ENCODE measurements around the gene TLR1.
"Not testable (repeated sequence)": the region's sequence is repeated elsewhere in the genome, so short reads cannot be mapped to it uniquely, and the experiment has no call there.

TLR1 gene

DNA sequence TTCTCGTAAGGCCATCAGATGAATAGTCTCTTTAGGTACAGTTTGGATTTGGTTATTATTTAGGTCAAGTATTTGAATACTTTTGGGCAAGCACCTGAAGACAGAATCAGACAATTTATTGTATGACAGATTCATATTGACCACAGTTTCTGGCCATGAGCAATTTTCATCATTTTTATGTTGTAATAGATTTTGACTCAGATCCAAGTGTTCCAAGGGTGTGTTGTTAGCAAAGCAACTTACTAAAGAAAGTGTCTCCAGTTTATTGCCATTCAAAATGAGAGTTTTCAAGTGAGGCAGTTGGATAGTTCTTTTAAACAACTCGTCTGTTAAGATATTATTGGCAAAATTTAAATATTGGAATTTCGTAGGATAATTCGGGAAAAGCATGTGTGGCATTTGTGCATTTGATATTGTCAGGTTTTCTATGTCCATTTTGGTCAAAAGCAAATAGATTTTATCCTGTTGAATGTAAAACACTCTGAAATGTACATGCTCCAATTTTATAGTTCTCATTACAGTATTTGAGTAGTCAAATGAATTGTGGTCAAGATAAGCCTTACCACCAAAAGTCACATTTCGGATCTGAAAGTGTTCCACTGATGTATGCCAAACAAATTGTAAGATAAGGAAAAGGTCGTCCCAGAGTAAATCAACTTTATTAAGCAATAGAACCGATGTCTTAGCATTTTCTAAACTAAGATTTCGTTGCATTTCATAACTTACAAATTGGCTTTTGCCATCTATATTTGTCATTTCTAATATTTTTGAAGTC lies 30.2 kb downstream of the TLR1 start:
- DNase-seq = no peak

- DNase-seq = not testable (repeated sequence)
These were observed 34.3 kb downstream of the TLR1 start for GRCh38 chr4:38770281-38770680.

DNA sequence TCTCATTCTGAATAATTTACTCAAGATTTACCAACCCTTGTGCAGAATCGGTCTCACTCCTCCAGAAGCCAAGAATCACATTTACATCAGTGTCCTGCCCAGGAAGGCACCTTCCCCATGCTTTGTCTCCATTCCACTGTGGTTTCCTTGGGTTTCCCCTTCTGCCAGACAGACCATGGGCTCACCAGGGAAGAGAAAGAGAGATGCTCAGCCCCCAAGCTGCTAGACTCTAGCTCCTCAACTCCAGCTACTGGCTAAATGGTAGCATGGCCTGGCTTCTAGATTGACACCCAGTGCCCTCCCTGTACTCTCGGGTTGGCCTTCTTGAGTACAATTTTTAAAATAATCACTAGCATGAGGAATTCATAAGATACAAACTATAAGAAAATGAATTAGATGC lies 34.7 kb downstream of the TLR1 start:
- DNase-seq = no peak

- no peak for DNase-seq
These were observed 35.1 kb downstream of the TLR1 start for GRCh38 chr4:38769441-38769840.

DNA sequence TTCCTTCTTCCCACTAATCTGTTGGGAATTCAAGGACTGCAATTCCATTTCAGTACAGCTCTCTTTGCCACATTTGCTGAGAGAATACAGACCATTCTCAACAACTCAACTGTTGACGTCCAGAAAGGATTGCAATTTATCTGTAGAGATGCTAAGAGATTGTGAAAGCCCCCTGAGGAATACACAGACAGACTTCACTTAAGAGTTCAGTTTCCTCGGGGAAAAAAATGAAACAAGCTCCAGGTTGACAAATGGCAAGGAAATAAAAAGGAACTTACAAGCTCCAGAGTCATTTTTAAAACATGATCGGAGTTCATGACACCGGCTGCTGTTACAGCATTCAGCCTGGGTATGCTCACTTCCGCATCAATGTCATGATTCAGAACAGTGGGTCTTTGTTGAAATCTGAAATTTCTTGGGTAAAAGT lies 35.6 kb downstream of the TLR1 start:
- no peak for DNase-seq

- DNase-seq = not testable (repeated sequence)
These were observed 37.7 kb downstream of the TLR1 start for GRCh38 chr4:38766940-38767339.

- no peak for DNase-seq
These were observed 39.2 kb downstream of the TLR1 start for GRCh38 chr4:38765382-38765781.

DNA sequence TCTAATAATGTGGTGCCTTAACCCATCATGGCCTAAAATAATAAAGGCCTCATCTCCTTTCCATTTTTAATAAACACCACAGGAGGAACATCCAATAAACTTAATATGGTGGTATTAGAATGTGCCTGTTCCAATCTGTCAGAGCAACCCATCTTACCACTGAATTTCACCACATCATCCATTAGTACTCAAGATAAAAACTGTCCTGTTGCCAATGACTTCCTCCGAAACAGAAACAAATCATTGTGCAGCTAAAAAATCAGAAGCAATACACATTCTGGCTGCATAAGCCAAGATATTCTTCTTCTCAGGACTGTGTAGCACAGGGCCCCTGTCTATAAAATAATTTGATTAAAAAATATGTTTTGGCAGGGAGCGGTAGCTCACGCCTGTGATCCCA lies 40.3 kb downstream of the TLR1 start:
- DNase-seq = no peak

DNA sequence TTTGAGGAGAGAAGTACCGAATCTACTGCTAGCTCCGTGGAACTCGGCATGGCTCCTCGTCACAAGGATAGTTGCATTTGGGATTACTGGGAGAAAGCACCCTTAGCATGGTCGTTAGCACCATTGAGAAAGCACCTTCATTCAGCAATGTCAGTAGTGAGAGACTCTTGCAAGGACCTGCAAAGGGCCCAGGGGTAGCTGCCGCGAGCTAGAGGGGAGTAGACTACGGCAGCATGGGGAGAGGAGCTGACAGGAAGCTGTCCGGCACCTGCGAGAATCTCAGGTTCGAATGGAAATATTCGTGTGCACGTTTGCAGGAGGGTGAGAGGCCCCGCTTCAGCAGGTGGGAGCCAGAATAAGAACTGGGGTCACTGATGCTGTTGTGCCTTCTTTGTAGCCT lies 42.0 kb downstream of the TLR1 start:
- no peak for DNase-seq

DNA sequence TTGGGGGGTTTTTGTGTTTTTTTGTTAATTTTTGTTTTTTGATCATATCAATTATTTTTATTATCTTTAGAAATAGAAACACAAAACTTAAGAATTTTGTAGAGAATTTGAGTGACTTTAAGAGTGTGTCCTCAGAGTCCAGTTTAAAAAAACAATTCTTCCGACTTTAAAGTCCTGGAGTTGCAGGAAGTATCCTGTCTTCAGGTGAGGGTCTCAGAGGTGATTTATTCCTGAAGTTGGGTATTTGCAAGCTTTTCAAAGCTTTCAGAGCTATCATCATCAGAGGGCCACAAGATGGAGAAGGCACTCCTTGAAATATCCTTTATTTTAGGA lies 44.8 kb downstream of the TLR1 start:
- DNase-seq = no peak

DNA sequence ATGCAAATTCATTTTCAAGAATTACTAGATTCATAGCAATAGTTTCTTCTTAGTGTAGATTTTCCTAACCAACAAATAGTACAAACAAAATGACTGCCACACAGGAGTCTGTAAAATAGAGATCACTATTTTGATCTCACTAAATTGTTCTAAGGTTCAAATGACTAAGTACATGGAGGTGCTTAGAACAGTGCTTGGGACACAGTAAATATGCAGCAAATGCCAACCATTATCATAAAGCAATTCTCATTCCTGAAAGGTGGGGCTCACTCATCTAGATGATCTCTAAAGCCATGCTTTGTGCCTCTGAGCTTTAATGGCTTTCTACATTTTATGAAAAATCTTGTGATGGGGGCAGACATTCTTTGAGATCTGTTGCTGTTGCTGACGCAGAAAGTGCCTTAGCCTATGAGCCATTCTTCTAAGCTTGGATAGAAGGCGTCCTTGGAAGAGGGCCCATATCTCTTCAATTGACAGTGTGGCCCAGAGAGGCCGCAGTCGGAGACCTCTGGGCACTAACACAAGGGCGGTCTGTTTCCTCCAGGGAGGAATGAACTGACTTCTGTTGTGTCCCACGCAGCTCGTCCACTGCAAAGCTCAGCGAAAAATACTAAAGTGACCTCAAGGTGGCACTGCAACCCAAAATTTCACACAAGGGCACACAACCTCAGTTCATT lies 45.3 kb downstream of the TLR1 start:
- peak; percentile 46 for DNase-seq

GRCh38 chr4:38757945-38758600 lies 46.5 kb downstream of the TLR1 start:
- DNase-seq = no peak

DNA sequence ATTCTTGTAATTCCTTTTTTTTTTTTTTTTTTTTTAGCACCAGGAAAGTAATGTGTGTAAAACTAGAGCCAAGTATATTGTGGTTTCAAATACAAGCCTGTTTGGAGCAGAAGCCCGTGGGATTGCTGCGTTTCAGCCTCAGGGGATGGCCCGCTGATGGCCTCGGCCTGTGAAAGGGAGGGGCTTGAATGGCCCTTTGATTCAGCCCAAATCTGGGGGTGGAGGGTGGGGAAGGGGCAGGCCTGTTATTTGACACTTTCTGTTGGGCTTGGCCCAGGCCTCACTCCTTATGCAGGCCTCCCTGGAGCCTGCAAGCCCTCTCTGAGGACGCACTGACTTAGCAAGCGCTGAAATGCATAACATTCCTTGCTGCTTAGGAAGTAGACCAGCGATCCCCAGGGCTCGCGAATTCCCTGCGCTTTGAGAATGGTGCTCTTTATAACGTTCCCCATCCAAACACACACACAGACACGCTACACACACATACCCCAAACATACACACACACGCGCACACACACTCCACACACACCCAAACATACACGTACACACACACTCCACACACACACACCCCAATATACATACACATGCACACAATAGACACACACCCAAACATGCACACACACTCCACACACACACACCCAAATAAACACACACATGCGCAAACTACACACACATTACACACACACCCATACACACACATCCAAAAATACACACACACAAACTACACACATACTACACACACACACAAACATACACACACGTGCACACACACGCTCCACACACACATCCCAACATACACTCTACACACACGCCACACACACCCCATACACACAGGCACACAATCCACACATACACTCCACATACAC lies 51.4 kb downstream of the TLR1 start:
- no peak for DNase-seq

- DNase-seq = no peak
These were observed 52.1 kb downstream of the TLR1 start for GRCh38 chr4:38752372-38752940.

- DNase-seq = no peak
These were observed 53.1 kb downstream of the TLR1 start for GRCh38 chr4:38751341-38752010.

DNA sequence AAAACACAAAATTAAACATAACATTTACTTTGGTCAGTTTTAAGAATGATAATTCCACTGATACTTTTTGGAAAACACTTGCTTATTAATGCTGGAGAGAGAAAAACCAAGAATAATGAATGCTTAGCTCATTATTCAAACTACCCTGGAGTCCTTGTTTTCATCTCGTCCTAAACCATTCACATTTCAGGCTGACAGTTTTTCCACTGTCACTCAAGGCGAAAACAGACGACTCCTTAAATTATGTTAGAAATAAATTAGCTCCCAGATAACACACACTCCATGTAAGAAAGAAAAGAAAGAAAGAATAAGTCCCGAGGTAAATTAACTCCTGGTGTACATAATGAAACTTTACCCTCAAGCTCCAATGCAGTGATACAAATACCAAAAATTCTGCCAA lies 55.3 kb downstream of the TLR1 start:
- DNase-seq = no peak

- no peak for DNase-seq
These were observed 57.0 kb downstream of the TLR1 start for GRCh38 chr4:38747629-38748028.

All from central memory CD4-positive, alpha-beta T cell (primary cell).